Kidney epithelial cell (primary cell): ENCODE measurements around the gene EPRS1. TPM values are rescaled to one million over a fixed set of nuclear protein-coding genes. Genes with fewer than 3 reads are reported as not detected.

Source experiments
- DNase-seq: peaks from one replicate; pipeline ENCODE4 v3.0.0-alpha.2; 2010; ENCODE audit warnings: low read depth
- H3K27me3 ChIP-seq: 2 replicates; pipeline ENCODE4 v1.6.0; 2011; ENCODE audit warnings: low read length; ENCODE audit not compliant: control insufficient read depth, insufficient read depth
- H3K36me3 ChIP-seq: 2 replicates; pipeline ENCODE4 v1.5.1; 2011; ENCODE audit warnings: low read length; ENCODE audit not compliant: control insufficient read depth, insufficient read depth
- H3K4me3 ChIP-seq: 2 replicates; pipeline ENCODE4 v1.5.1; 2011; ENCODE audit warnings: low read depth, mild to moderate bottlenecking, control low read depth, low read length
- total RNA-seq: library from RNA; depleted of rRNA; stranded (reverse); fragments of >200 nt; gene quantifications from 2 replicates; pipeline ENCODE4 v1.2.3, GENCODE V29; 2015
- TF ChIP-seq, protein P1 (sequence below): IDR thresholded peaks from 2 replicates; pipeline ENCODE4 v1.5.1; 2011; ENCODE audit warnings: mild to moderate bottlenecking, moderate library complexity, low read length, control low read depth, inconsistent platforms; ENCODE audit not compliant: insufficient read depth, poor library complexity, severe bottlenecking

EPRS1 gene
- total RNA-seq: 100.0 and 113 TPM in 2 replicates

GRCh38 chr1:220046052-220046930, at the start of gene EPRS1:
EPRS1 (minus strand) TSS chr1:220046505; CDS start chr1:220046388, 117 bp downstream.
- Histone ChIP-seq H3K27me3 (no peaks in the 10 kb centered on the region), H3K4me3 (peak within 1 kb of the TSS; percentile 99), H3K36me3 (no peaks in the 10 kb centered on the region)
- TF ChIP-seq, protein P1, sequence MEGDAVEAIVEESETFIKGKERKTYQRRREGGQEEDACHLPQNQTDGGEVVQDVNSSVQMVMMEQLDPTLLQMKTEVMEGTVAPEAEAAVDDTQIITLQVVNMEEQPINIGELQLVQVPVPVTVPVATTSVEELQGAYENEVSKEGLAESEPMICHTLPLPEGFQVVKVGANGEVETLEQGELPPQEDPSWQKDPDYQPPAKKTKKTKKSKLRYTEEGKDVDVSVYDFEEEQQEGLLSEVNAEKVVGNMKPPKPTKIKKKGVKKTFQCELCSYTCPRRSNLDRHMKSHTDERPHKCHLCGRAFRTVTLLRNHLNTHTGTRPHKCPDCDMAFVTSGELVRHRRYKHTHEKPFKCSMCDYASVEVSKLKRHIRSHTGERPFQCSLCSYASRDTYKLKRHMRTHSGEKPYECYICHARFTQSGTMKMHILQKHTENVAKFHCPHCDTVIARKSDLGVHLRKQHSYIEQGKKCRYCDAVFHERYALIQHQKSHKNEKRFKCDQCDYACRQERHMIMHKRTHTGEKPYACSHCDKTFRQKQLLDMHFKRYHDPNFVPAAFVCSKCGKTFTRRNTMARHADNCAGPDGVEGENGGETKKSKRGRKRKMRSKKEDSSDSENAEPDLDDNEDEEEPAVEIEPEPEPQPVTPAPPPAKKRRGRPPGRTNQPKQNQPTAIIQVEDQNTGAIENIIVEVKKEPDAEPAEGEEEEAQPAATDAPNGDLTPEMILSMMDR: peak; percentile 53
- DNase-seq: peak; percentile 95

GRCh38 chr1:220094016-220094911, 48.0 kb upstream of the EPRS1 start, which contains the start of gene IARS2:
IARS2 (plus strand) TSS chr1:220094132; CDS start chr1:220094217, 85 bp downstream.
- peak; percentile 38 for DNase-seq
- H3K4me3 ChIP-seq: peak within 1 kb of the TSS; percentile 95
- TF ChIP-seq, protein P1: no peak
- H3K27me3 ChIP-seq: no peaks in the 10 kb centered on the region
- no peaks in the 10 kb centered on the region for H3K36me3 ChIP-seq

DNA sequence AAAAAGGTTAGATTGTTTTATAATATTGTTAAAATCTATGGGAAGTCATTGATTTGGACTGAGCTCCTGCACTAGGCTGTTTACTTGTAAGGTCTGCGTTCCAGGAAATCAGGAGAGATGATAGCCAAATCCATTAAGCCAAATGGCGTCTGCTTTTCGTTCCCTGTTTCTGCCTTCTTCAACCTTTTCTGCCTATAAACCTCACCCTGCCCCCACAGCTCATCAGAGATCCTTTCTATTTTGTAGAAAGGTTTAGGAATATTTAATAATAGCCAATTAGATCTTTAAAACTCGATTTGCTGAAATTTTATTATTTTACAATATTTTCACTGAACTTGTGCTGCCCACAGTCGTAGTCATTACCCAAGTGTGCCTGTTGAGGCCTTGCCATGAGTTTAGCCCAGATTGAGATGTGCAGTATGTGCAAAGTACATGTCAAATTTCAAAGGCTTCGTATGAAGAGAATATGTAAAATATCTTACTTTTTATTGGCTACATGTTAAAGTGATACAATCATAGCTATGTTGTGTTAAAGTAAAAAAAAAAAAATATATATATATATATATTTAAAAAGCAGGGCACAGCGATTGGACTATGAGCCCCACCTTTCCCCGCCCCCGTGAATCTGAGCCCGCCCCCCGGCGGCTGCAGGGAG, 47.2 kb upstream of the EPRS1 start:
- no peak for DNase-seq
- TF ChIP-seq, protein P1: no peak
- H3K27me3 ChIP-seq: no peaks in the 10 kb centered on the region
- no peaks in the 10 kb centered on the region for H3K36me3 ChIP-seq
- H3K4me3 ChIP-seq: no peak overlapping the region

DNA sequence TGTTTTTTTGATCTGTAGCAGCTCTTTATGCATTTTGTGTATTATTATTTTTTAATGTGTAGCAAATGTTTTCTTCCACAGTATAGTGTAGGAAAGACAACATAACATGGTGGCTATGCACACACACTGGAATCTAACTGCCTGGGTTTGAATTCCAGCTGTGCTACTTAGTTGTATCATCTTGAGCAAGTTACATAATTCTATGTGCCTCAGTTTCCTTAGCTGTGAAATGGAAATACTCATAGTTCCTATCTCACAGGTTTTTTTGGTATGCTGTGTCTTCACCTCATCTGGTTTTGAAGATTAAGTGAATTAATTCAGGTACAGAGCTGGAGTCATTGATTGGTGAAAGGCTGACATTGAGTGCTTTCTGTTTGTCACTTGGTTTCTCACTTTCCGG, 46.4 kb upstream of the EPRS1 start:
- Histone ChIP-seq H3K27me3 (no peaks in the 10 kb centered on the region), H3K4me3 (no peak overlapping the region), H3K36me3 (no peaks in the 10 kb centered on the region)
- DNase-seq: no peak
- TF ChIP-seq, protein P1: no peak

GRCh38 chr1:220089650-220090556, 43.6 kb upstream of the EPRS1 start, which contains the start of gene BPNT1:
BPNT1 (minus strand) TSS chr1:220089788; CDS start chr1:220079846, 9,942 bp downstream.
- Histone ChIP-seq H3K27me3 (no peaks in the 10 kb centered on the region), H3K4me3 (peak within 1 kb of the TSS; percentile 71), H3K36me3 (no peaks in the 10 kb centered on the region)
- DNase-seq: peak; percentile 89
- TF ChIP-seq, protein P1: no peak
